Stimulated activated CD8-positive, alpha-beta memory T cell treated with anti-CD3 and anti-CD28 coated beads, Interleukin-4, amount 100 ng/mL, for 24 hours (primary cell): Measurements from ENCODE around the gene PNPLA2.

Experiments
- DNase-seq: peaks from one replicate; pipeline ENCODE4 v3.0.0-alpha.2; 2020; ENCODE audit warnings: low read depth

Gene PNPLA2

GRCh38 chr11:816433-816779, 2.3 kb upstream of the PNPLA2 start:
- no peak for DNase-seq

GRCh38 chr11:819129-819931, 616 bp downstream of the PNPLA2 start:
- peak; percentile 84 for DNase-seq

- DNase-seq: peak; percentile 88
Observed at GRCh38 chr11:819943-820649, 1.4 kb downstream of the PNPLA2 start.

- no peak for DNase-seq
Observed at GRCh38 chr11:820655-821511, 2.2 kb downstream of the PNPLA2 start.

- DNase-seq: no peak
Observed at GRCh38 chr11:821512-822371, 3.0 kb downstream of the PNPLA2 start.

- no peak for DNase-seq
Observed at GRCh38 chr11:823441-824291, 5.0 kb downstream of the PNPLA2 start.

GRCh38 chr11:824292-824880, 5.7 kb downstream of the PNPLA2 start:
- no peak for DNase-seq

- DNase-seq: no peak
Observed at GRCh38 chr11:824942-825341, 6.2 kb downstream of the PNPLA2 start.

- DNase-seq: no peak
Observed at GRCh38 chr11:825366-826226, 6.9 kb downstream of the PNPLA2 start.

- no peak for DNase-seq
Observed at GRCh38 chr11:826227-826621, 7.5 kb downstream of the PNPLA2 start.

GRCh38 chr11:826836-827145, 8.1 kb downstream of the PNPLA2 start:
- no peak for DNase-seq

GRCh38 chr11:827146-827896, 8.6 kb downstream of the PNPLA2 start:
- no peak for DNase-seq

- no peak for DNase-seq
Observed at GRCh38 chr11:827897-828192, 9.1 kb downstream of the PNPLA2 start, which contains the start of gene CRACR2B. TSS of gene CRACR2B (plus strand) at chr11:827919. CDS start at chr11:828608, 689 bp downstream.

- DNase-seq: no peak
Observed at GRCh38 chr11:828506-829175, 9.9 kb downstream of the PNPLA2 start.

- DNase-seq: no peak
Observed at GRCh38 chr11:829176-829846, 10.6 kb downstream of the PNPLA2 start.

GRCh38 chr11:829847-830294, 11.2 kb downstream of the PNPLA2 start:
- no peak for DNase-seq

GRCh38 chr11:830295-831117, 11.8 kb downstream of the PNPLA2 start:
- DNase-seq: peak; percentile 64
